Measurements from ENCODE around the gene CDC42EP3.

The CDC42EP3 gene

GRCh38 chr2:37633845-37634244, 37.6 kb downstream of the CDC42EP3 start:
- no peak for DNase-seq

GRCh38 chr2:37633234-37633633, 38.2 kb downstream of the CDC42EP3 start:
- DNase-seq, result no peak

- no peak for DNase-seq
These were observed 39.1 kb downstream of the CDC42EP3 start for GRCh38 chr2:37632310-37632709.

- DNase-seq, result no peak
These were observed 39.7 kb downstream of the CDC42EP3 start for GRCh38 chr2:37631698-37632097.

GRCh38 chr2:37631292-37631691, 40.1 kb downstream of the CDC42EP3 start:
- DNase-seq, result no peak

- DNase-seq, result no peak
These were observed 40.7 kb downstream of the CDC42EP3 start for GRCh38 chr2:37630776-37631175.

GRCh38 chr2:37630301-37630700, 41.1 kb downstream of the CDC42EP3 start:
- DNase-seq, result no peak

- no peak for DNase-seq
These were observed 41.9 kb downstream of the CDC42EP3 start for GRCh38 chr2:37629529-37629928.

GRCh38 chr2:37627710-37628109, 43.7 kb downstream of the CDC42EP3 start:
- DNase-seq, result no peak

GRCh38 chr2:37625796-37626571, 45.5 kb downstream of the CDC42EP3 start:
- DNase-seq, result no peak

- DNase-seq, result no peak
These were observed 46.3 kb downstream of the CDC42EP3 start for GRCh38 chr2:37625156-37625555.

- no peak for DNase-seq
These were observed 47.2 kb downstream of the CDC42EP3 start for GRCh38 chr2:37623971-37624900.

GRCh38 chr2:37623406-37623805, 48.0 kb downstream of the CDC42EP3 start:
- DNase-seq, result no peak

- DNase-seq, result no peak
These were observed 48.9 kb downstream of the CDC42EP3 start for GRCh38 chr2:37622450-37623100.

- no peak for DNase-seq
These were observed 50.2 kb downstream of the CDC42EP3 start for GRCh38 chr2:37621199-37621598.

GRCh38 chr2:37619959-37620300, 51.5 kb downstream of the CDC42EP3 start:
- no peak for DNase-seq

- DNase-seq, result no peak
These were observed 52.0 kb downstream of the CDC42EP3 start for GRCh38 chr2:37619230-37619958.

GRCh38 chr2:37618326-37618725, 53.1 kb downstream of the CDC42EP3 start:
- no peak for DNase-seq

- no peak for DNase-seq
These were observed 54.1 kb downstream of the CDC42EP3 start for GRCh38 chr2:37617119-37617892.

- DNase-seq, result no peak
These were observed 54.8 kb downstream of the CDC42EP3 start for GRCh38 chr2:37616677-37617005.

GRCh38 chr2:37615804-37616676, 55.4 kb downstream of the CDC42EP3 start:
- DNase-seq, result no peak
